Measurements from ENCODE around the gene INO80B. TPM values are rescaled to one million over a fixed set of nuclear protein-coding genes. Genes with fewer than 3 reads are reported as not detected.

INO80B gene
- total RNA-seq, 1 donor from 2014 or later: 18.5 TPM

DNA sequence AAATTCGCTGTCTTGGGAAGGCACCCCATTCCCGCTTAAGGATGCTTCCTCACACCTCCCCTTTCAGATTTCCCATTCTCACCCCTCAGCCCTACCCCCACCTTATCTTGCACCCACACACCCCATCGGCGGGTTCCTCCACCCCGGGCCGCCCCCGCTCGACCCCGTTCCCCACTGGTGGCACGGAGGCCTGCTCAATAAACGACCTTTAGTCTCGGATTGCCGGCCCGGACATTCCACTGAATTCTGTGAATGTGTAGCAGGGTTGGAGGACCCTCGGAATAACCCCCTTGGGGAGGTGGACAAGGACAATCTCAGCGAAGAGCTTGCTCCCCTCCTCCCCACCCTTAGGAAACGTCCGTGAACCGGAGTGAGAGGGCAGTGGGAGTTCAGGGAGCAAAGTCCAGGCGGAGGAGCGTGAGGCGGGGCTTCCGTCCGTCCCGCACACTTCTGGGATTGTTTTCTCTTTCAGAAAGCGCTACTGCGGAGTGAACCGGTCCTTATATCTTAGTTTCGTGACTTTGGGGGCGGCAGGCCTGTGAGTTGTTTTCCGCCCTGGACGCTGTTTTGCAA, 47.3 kb downstream of the INO80B start:
- H3K9me3 Mint-ChIP-seq (ENCODE audit: unreplicated experiment): peaks cover 15% of the 10 kb centered on the region
- peaks cover 19% of the 10 kb centered on the region for H3K4me1 Mint-ChIP-seq (ENCODE audit: low read depth, unreplicated experiment)
- H3K27me3 Mint-ChIP-seq (ENCODE audit: unreplicated experiment): peaks cover 38% of the 10 kb centered on the region
- DNase-seq: no peak
- H3K36me3 Mint-ChIP-seq (ENCODE audit: unreplicated experiment): peaks cover 8% of the 10 kb centered on the region
- TF ChIP-seq, protein P1, sequence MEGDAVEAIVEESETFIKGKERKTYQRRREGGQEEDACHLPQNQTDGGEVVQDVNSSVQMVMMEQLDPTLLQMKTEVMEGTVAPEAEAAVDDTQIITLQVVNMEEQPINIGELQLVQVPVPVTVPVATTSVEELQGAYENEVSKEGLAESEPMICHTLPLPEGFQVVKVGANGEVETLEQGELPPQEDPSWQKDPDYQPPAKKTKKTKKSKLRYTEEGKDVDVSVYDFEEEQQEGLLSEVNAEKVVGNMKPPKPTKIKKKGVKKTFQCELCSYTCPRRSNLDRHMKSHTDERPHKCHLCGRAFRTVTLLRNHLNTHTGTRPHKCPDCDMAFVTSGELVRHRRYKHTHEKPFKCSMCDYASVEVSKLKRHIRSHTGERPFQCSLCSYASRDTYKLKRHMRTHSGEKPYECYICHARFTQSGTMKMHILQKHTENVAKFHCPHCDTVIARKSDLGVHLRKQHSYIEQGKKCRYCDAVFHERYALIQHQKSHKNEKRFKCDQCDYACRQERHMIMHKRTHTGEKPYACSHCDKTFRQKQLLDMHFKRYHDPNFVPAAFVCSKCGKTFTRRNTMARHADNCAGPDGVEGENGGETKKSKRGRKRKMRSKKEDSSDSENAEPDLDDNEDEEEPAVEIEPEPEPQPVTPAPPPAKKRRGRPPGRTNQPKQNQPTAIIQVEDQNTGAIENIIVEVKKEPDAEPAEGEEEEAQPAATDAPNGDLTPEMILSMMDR (IDR thresholded peaks at IDR 0.05; ENCODE audit: partially characterized antibody, unreplicated experiment): no peak
- H3K4me3 Mint-ChIP-seq (ENCODE audit: unreplicated experiment): peak overlapping the region; percentile 82
- H3K27ac Mint-ChIP-seq (ENCODE audit: unreplicated experiment): no peak overlapping the region

DNA sequence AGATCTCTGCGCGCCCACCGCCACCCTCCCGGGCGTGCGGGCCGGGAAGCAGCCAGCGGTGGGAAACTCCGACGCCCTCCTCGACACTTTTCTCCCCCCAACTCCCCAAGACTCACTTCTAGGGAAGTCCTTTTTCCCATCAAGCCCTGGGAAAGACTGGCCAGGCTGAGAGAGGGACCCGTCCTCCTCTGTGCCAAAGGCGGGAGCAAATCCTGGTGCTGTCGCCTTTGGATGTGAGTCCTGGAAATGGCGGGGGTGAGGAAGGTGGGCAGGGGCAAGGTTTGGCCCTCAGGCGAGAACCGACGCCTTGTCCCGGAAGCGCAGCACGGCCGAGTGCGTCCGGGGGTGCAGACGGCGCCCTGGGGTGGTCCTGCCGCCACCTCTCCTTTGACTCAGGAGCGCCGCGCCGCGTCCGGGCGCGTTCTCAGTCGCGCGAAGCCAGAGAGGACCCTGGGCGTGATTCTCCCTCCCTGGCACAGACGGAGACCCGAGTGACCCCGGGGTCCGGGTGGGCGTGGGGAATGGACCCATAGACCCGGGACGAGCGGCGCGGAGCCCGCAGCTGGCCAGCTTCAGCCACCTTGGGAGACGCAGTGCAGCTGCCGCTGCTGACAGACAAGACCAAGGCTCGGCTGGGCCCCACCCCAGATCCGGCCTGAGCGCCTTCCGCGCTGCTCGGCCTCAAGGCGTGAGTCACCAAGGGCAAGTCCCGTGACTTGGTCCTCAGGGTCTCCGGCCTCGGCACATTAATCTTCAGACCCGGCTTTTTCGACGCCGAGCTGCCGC, 48.0 kb downstream of the INO80B start:
- Mint-ChIP-seq H3K4me1 (ENCODE audit: low read depth, unreplicated experiment) (peaks cover 19% of the 10 kb centered on the region), H3K9me3 (ENCODE audit: unreplicated experiment) (peaks cover 22% of the 10 kb centered on the region), H3K27me3 (ENCODE audit: unreplicated experiment) (peaks cover 40% of the 10 kb centered on the region), H3K27ac (ENCODE audit: unreplicated experiment) (no peak overlapping the region), H3K36me3 (ENCODE audit: unreplicated experiment) (peaks cover 8% of the 10 kb centered on the region), H3K4me3 (ENCODE audit: unreplicated experiment) (peak overlapping the region; percentile 82)
- TF ChIP-seq, protein P1 (IDR thresholded peaks at IDR 0.05; ENCODE audit: partially characterized antibody, unreplicated experiment): no peak
- peak; percentile 64 for DNase-seq

DNA sequence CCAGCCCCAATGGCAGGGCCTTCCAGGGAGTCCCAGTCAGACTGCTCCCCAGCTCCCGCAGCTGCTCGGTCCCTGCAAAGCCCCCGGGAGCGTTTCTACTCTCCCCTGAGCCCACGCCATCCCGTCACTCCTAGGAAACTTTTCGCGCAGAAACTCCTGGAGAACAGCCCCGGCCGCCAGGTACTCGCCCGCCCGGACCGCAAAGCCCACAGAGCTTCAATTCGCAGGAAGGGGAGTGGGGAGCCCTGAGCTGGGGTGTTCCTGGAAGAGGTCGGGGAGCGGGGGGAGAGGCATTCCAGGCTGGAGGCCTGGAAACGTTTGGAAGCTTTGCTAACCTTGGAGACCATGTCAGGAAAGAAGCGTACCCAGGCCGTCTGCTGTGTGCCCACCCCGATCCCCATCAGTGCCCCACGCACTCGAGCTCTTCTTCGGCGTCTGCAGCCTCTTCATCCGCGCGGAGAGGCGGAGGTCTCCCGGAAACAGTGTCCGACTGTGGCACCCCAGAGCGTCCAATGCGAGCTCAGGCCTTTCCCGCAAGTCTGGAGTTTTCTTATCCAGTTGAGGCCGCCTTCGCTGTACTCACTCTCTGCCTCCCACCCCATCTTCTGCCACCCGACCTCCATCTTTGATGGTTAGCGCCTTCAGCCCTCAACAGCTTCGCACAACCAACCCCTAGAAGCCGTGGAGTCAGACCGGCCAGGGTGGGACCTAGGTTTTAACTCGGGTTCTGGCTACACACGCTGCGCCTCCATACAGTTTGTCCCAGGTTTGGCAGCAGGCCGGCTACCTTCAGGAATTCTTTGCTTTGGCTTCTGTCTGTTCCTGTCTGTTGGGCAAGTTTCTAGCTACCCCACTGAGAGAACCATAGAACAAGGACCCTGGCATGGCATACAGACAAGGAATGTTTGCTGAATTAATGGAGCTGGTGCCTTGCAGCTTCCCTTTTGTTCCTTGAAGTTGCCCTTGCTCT, 48.9 kb downstream of the INO80B start:
- peaks cover 8% of the 10 kb centered on the region for H3K36me3 Mint-ChIP-seq (ENCODE audit: unreplicated experiment)
- no peak for DNase-seq
- peaks cover 29% of the 10 kb centered on the region for H3K9me3 Mint-ChIP-seq (ENCODE audit: unreplicated experiment)
- peak overlapping the region; percentile 74 for H3K4me3 Mint-ChIP-seq (ENCODE audit: unreplicated experiment)
- H3K4me1 Mint-ChIP-seq (ENCODE audit: low read depth, unreplicated experiment): peaks cover 24% of the 10 kb centered on the region
- H3K27me3 Mint-ChIP-seq (ENCODE audit: unreplicated experiment): peaks cover 40% of the 10 kb centered on the region
- TF ChIP-seq, protein P1 (IDR thresholded peaks at IDR 0.05; ENCODE audit: partially characterized antibody, unreplicated experiment): no peak
- H3K27ac Mint-ChIP-seq (ENCODE audit: unreplicated experiment): no peak overlapping the region

DNA sequence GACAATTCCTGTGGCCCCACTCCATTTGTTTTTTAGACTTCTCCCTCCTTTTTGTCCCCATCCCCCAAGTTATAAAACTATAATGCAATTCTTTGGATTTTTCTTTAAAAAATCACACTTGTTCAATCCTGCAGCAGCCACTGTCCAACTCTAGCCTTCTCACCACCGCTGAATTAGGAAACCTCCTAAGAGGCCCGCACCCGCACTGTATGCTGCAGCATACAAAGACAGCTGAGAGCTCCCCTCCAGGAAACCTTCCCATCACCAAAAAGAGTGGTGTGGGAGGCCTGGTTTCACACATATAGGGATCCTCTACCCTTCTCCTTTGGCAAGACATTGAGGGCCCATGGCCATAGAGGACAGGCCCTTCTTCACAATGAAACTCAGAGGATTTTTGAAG, 49.7 kb downstream of the INO80B start:
- H3K27me3 Mint-ChIP-seq (ENCODE audit: unreplicated experiment): peaks cover 37% of the 10 kb centered on the region
- no peak overlapping the region for H3K27ac Mint-ChIP-seq (ENCODE audit: unreplicated experiment)
- DNase-seq: no peak
- peaks cover 32% of the 10 kb centered on the region for H3K9me3 Mint-ChIP-seq (ENCODE audit: unreplicated experiment)
- TF ChIP-seq, protein P1 (IDR thresholded peaks at IDR 0.05; ENCODE audit: partially characterized antibody, unreplicated experiment): no peak
- peaks cover 23% of the 10 kb centered on the region for H3K4me1 Mint-ChIP-seq (ENCODE audit: low read depth, unreplicated experiment)
- H3K36me3 Mint-ChIP-seq (ENCODE audit: unreplicated experiment): peaks cover 8% of the 10 kb centered on the region
- H3K4me3 Mint-ChIP-seq (ENCODE audit: unreplicated experiment): peak overlapping the region; percentile 66

Data from glutamatergic neuron (in vitro differentiated cells).